Spleen (tissue), 7 donors: ENCODE measurements around the gene DHX32.

ENCODE experiments used
- POLR2A ChIP-seq, 3 donors: fragments of 450-650 bp; IDR thresholded peaks; one replicate each; pipeline ENCODE4 v1.5.1; 2017; ENCODE audit warnings: antibody characterized with exemption in 3 of 3, mild to moderate bottlenecking in 1 of 3
- POLR2AphosphoS5 ChIP-seq, 3 donors: sonication (generic); formaldehyde crosslinking; IDR thresholded peaks; one replicate each; pipeline ENCODE4 v1.5.1; 2017; ENCODE audit warnings: antibody characterized with exemption in 3 of 3
- TF ChIP-seq, protein P1 (sequence below), 11 experiments: fragments of 200-600 bp in 7 of 11; fragments of 450-650 bp in 4 of 11; sonication (generic) in 4 of 11; IDR thresholded peaks in 8 of 11; conservative IDR thresholded peaks in 3 of 11; 1 replicate in 7 of 11; 2 replicates in 4 of 11; pipeline versions ENCODE4 v1.4.0 to v1.8.0; 2016 to 2021; ENCODE audit warnings: antibody characterized with exemption in 11 of 11, inconsistent platforms in 4 of 11, mild to moderate bottlenecking in 1 of 11
- donor health status: DM: no; HTN: no; CAD: no; lungs with moderate emphysema.
- donor health status: DM: no; HTN: no; CAD: no.
- donor health status: DM: no; HTN: no; CAD: no.

DNA sequence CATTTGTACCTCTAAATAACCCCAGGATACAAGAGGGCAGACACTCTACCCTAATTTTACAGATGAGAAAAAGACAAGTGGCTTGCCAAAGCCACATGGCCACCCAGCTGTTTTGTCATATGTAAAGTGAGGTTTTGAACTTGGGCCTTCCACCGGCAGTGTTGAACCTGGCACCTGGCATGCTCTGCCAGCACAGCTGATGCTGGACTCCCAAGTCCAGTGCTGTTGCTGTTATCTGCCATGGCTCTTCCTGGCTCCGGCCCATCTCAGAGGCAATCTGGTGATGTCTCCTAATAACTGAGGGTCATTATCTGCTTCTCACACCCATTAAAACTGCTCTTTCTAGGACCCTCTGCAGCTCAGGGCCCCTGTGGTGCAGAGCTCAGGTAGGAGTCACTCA lies 32.7 kb downstream of the DHX32 start:
- TF ChIP-seq, protein P1, sequence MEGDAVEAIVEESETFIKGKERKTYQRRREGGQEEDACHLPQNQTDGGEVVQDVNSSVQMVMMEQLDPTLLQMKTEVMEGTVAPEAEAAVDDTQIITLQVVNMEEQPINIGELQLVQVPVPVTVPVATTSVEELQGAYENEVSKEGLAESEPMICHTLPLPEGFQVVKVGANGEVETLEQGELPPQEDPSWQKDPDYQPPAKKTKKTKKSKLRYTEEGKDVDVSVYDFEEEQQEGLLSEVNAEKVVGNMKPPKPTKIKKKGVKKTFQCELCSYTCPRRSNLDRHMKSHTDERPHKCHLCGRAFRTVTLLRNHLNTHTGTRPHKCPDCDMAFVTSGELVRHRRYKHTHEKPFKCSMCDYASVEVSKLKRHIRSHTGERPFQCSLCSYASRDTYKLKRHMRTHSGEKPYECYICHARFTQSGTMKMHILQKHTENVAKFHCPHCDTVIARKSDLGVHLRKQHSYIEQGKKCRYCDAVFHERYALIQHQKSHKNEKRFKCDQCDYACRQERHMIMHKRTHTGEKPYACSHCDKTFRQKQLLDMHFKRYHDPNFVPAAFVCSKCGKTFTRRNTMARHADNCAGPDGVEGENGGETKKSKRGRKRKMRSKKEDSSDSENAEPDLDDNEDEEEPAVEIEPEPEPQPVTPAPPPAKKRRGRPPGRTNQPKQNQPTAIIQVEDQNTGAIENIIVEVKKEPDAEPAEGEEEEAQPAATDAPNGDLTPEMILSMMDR (IDR thresholded peaks at IDR 0.05 in 8 of 11, conservative IDR thresholded peaks at IDR 0.05 in 3 of 11) = no peak
- TF ChIP-seq POLR2A (IDR thresholded peaks at IDR 0.05) (no peak), POLR2AphosphoS5 (IDR thresholded peaks at IDR 0.05) (no peak)
